ENCODE measurements around the gene C2CD4C. TPM values are rescaled to one million over a fixed set of nuclear protein-coding genes. Genes with fewer than 3 reads are reported as not detected.

C2CD4C gene
- total and polyA plus RNA-seq, 2 of the 13 experiments (the other 11 are each of a cell fraction or from before 2014, with no cell fraction given), result not detected

GRCh38 chr19:443005-443404, 34.1 kb upstream of the C2CD4C start:
- Histone ChIP-seq H3K27me3 (ENCODE audit: control insufficient read depth in 1 of 2, insufficient read depth in 2 of 2, low read length in 2 of 2) (no peaks in the 10 kb centered on the region), H3K79me2 (ENCODE audit: insufficient read depth, low read length) (no peaks in the 10 kb centered on the region), H4K20me1 (ENCODE audit: insufficient read depth, low read length) (peaks cover 4% of the 10 kb centered on the region; the same call in 1 of the 2 replicates), H3K36me3 (replicated peaks in 1 of 2; ENCODE audit: control insufficient read depth in 1 of 2, insufficient read depth in 2 of 2, low read length in 2 of 2) (no peaks in the 10 kb centered on the region), H3K27ac (ENCODE audit: extremely low read length, insufficient read depth, low read length) (no peak overlapping the region), H3K9me3 (ENCODE audit: low read length) (no peaks in the 10 kb centered on the region), H3K4me3 (replicated peaks in 1 of 3; ENCODE audit: insufficient read depth in 1 of 3, low read depth in 2 of 3, low read length in 3 of 3) (no peak overlapping the region), H3K4me2 (ENCODE audit: low read depth, low read length) (no peak overlapping the region), H2AFZ (ENCODE audit: low read length) (no peak overlapping the region), H3K9ac (ENCODE audit: insufficient read depth, low read depth, low read length) (no peak overlapping the region), H3K4me1 (ENCODE audit: insufficient read depth, low read length) (no peaks in the 10 kb centered on the region)
- ATAC-seq (no peak), FAIRE-seq (no peak), DNase-seq (ENCODE audit: low spot score) (no peak)
- 90% methylated on average over 2 of the region's 2 CpGs for WGBS (ENCODE audit: low lambda C conversion rate)
- in situ Hi-C loops (cut with HindIII; ENCODE audit: extremely low pct_ligation_motif_present, low pct_unique_long_range_greater_than_20kb), result no loop called here
- 0 out of 2 replicates have a peak, but pooled peaks have one; percentile 4 for TF ChIP-seq ZNF710 (CRISPR knock-in tag; IDR thresholded peaks at IDR 0.05; ENCODE audit: borderline replicate concordance)
- TF ChIP-seq KDM4B (CRISPR knock-in tag; IDR thresholded peaks at IDR 0.05), result no peak
- ChIA-PET CTCF (ENCODE audit: low intra/inter-chr PET ratio, low total read pairs) (no interaction called here), POLR2A (no interaction called here)
- no TSS peak for BruUV-seq (replicated peaks)
- intact Hi-C loops (cut with micrococcal nuclease; ENCODE audit: unreplicated experiment), result no loop called here

GRCh38 chr19:442085-442484, 33.1 kb upstream of the C2CD4C start:
- ChIA-PET POLR2A (no interaction called here), CTCF (ENCODE audit: low intra/inter-chr PET ratio, low total read pairs) (no interaction called here)
- no TSS peak for BruUV-seq (replicated peaks)
- Histone ChIP-seq H3K27ac (ENCODE audit: extremely low read length, insufficient read depth, low read length) (no peak overlapping the region), H3K36me3 (replicated peaks in 1 of 2; ENCODE audit: control insufficient read depth in 1 of 2, insufficient read depth in 2 of 2, low read length in 2 of 2) (no peaks in the 10 kb centered on the region), H4K20me1 (ENCODE audit: insufficient read depth, low read length) (peaks cover 2% of the 10 kb centered on the region; the same call in 1 of the 2 replicates), H3K9ac (ENCODE audit: insufficient read depth, low read depth, low read length) (no peak overlapping the region), H3K27me3 (ENCODE audit: control insufficient read depth in 1 of 2, insufficient read depth in 2 of 2, low read length in 2 of 2) (no peaks in the 10 kb centered on the region), H3K79me2 (ENCODE audit: insufficient read depth, low read length) (no peaks in the 10 kb centered on the region), H3K4me3 (replicated peaks in 1 of 3; ENCODE audit: insufficient read depth in 1 of 3, low read depth in 2 of 3, low read length in 3 of 3) (no peak overlapping the region), H2AFZ (ENCODE audit: low read length) (no peak overlapping the region), H3K9me3 (ENCODE audit: low read length) (no peaks in the 10 kb centered on the region), H3K4me1 (ENCODE audit: insufficient read depth, low read length) (no peaks in the 10 kb centered on the region), H3K4me2 (ENCODE audit: low read depth, low read length) (no peak overlapping the region)
- in situ Hi-C loops (cut with HindIII; ENCODE audit: extremely low pct_ligation_motif_present, low pct_unique_long_range_greater_than_20kb) (no loop called here), intact Hi-C loops (cut with micrococcal nuclease; ENCODE audit: unreplicated experiment) (no loop called here)
- DNase-seq (ENCODE audit: low spot score) (no peak), FAIRE-seq (no peak), ATAC-seq (no peak)
- TF ChIP-seq ZNF20 (CRISPR knock-in tag; IDR thresholded peaks at IDR 0.05), result no peak
- TF ChIP-seq ARNT (IDR thresholded peaks at IDR 0.05), result 0 out of 2 replicates have a peak, but pooled peaks have one; percentile 39
- no peak for TF ChIP-seq ZSCAN5A (CRISPR knock-in tag; IDR thresholded peaks at IDR 0.05; ENCODE audit: borderline replicate concordance)
- TF ChIP-seq SSRP1 (CRISPR knock-in tag; IDR thresholded peaks at IDR 0.05), result no peak
- no peak for TF ChIP-seq ZNF784 (CRISPR knock-in tag; IDR thresholded peaks at IDR 0.05; ENCODE audit: borderline replicate concordance)
- no peak for TF ChIP-seq ZNF234 (CRISPR knock-in tag; conservative IDR thresholded peaks at IDR 0.05)
- 85% methylated on average over 2 of the region's 2 CpGs for WGBS (ENCODE audit: low lambda C conversion rate)
